OCI-LY7 (cell line): ENCODE measurements around the gene LRRFIP1. TPM values are rescaled to one million over a fixed set of nuclear protein-coding genes. Genes with fewer than 3 reads are reported as not detected.

Experiments
- BruUV-seq: library from RNA; stranded (reverse); fragments of 400-500 nt; replicated peaks from 2 replicates; lab custom pipeline; 2021; lab: Mats Ljungman, UMichigan
- CTCF ChIA-PET: fragments of 300-600 bp; sonication (Branson Sonifier 250); formaldehyde crosslinking; loops from one replicate; lab custom pipeline; 2022; ENCODE audit warnings: antibody characterized with exemption; ENCODE audit not compliant: unreplicated experiment; lab: Charles Lee
- POLR2A ChIA-PET: fragments of 300-600 bp; sonication (Branson Sonifier 250); formaldehyde crosslinking; loops from one replicate; lab custom pipeline; 2022; ENCODE audit warnings: antibody characterized with exemption; lab: Charles Lee
- DNase-seq: peaks from one replicate; pipeline ENCODE4 v3.0.0-alpha.2; 2015; ENCODE audit warnings: low spot score
- H2AFZ ChIP-seq: fragments of 200-600 bp; sonication (generic), shearing (Covaris generic); 2 replicates; pipeline ENCODE4 v1.6.1; 2014; ENCODE audit warnings: mild to moderate bottlenecking, antibody characterized with exemption, low read length, moderate library complexity
- H3K27ac ChIP-seq: fragments of 200-600 bp; sonication (generic); 2 replicates; pipeline ENCODE4 v1.5.1; 2014; ENCODE audit warnings: mixed run types, low read depth, mild to moderate bottlenecking, moderate library complexity, low read length, inconsistent platforms; ENCODE audit not compliant: poor library complexity, severe bottlenecking
- H3K36me3 ChIP-seq: fragments of 200-600 bp; sonication (generic); 2 replicates; pipeline ENCODE4 v1.6.1; 2014; ENCODE audit warnings: mild to moderate bottlenecking, antibody characterized with exemption, low read length, moderate library complexity, mixed read lengths; ENCODE audit not compliant: insufficient read depth
- H3K4me1 ChIP-seq: fragments of 200-600 bp; sonication (generic); 2 replicates; pipeline ENCODE4 v1.5.1; 2014; ENCODE audit warnings: mild to moderate bottlenecking, low read length; ENCODE audit not compliant: insufficient read depth, poor library complexity, severe bottlenecking
- H3K4me2 ChIP-seq: fragments of 200-600 bp; sonication (generic); 2 replicates; pipeline ENCODE4 v1.6.1; 2014; ENCODE audit warnings: mild to moderate bottlenecking, low read length
- H3K4me3 ChIP-seq: fragments of 200-600 bp; sonication (generic); 2 replicates; pipeline ENCODE4 v1.5.1; 2014; ENCODE audit warnings: mild to moderate bottlenecking, low read depth, low read length; ENCODE audit not compliant: poor library complexity, severe bottlenecking
- H3K79me2 ChIP-seq: fragments of 200-600 bp; sonication (generic); 2 replicates; pipeline ENCODE4 v1.6.1; 2016; ENCODE audit warnings: low read depth, mild to moderate bottlenecking, low read length, moderate library complexity, mixed read lengths; ENCODE audit not compliant: insufficient read depth
- H3K9me2 ChIP-seq: fragments of 200-600 bp; sonication (generic); 2 replicates; pipeline ENCODE4 v1.6.1; 2016; ENCODE audit warnings: mild to moderate bottlenecking, low read length, mixed read lengths; ENCODE audit not compliant: insufficient read depth
- H3K9me3 ChIP-seq: fragments of 200-600 bp; sonication (generic); 2 replicates; pipeline ENCODE4 v1.6.1; 2014; ENCODE audit warnings: mild to moderate bottlenecking, mixed run types, low read length, mixed read lengths
- H4K20me1 ChIP-seq: fragments of 200-600 bp; sonication (generic); 2 replicates; pipeline ENCODE4 v1.6.1; 2014; ENCODE audit warnings: mild to moderate bottlenecking, antibody characterized with exemption, low read length, moderate library complexity, mixed read lengths; ENCODE audit not compliant: insufficient read depth
- EZH2phosphoT487 ChIP-seq: fragments of 200-600 bp; sonication (generic); IDR thresholded peaks from 2 replicates; pipeline ENCODE4 v1.6.1; 2018; ENCODE audit warnings: low read depth, borderline replicate concordance, mild to moderate bottlenecking, mixed run types, antibody characterized with exemption, low read length, moderate library complexity, mixed read lengths
- intact Hi-C: fragments of 100-400 bp; cut with micrococcal nuclease; formaldehyde crosslinking; loops from one replicate; pipeline ENCODE4 v1.10.0; 2022; ENCODE audit not compliant: unreplicated experiment
- total RNA-seq, 2 experiments: library from RNA; depleted of rRNA in 1 of 2; stranded (reverse); fragments of >200 nt in 1 of 2; shearing (Covaris generic) in 1 of 2; gene quantifications; 2 replicates each; pipeline ENCODE4 v1.2.3, GENCODE V29; 2014 to 2022
- TF ChIP-seq, protein P1 (sequence below): fragments of 200-600 bp; sonication (generic); conservative IDR thresholded peaks from 2 replicates; pipeline ENCODE4 v1.5.1; 2014; ENCODE audit warnings: mild to moderate bottlenecking, antibody characterized with exemption, low read length, moderate library complexity, mixed read lengths

LRRFIP1 gene
- total RNA-seq, 2 experiments from 2014 or later, result 95.7 to 216 TPM

DNA sequence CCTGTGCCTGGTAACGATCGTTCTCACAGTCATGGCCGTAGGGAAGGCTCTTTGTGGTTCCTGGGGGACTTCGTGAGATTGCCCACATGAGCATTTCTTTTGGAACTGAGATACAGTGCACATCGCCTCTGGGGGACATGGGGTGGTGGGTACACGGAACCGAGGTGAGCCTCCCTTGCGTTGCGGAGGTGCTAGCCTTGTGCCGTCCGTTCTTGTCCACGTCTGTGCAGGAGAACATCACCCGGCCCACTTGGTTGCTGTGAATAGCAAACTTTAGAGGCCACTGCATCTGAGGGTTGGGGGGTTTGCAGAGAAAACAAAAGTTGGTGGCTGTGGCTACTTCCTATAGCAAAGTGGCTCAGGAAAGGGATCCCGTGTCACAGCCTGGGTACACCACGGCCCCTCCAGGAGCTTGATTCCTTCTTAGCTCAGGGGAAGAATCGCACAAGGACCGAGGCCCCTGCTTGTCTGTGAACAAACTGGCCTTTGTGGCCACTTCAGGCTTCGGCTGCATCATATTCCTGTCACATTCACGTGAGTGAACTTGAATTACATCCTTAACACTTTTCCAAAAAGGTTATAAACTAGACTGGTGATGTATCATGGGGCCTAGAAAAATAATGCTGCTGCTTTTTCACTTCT, 72.6 kb downstream of the LRRFIP1 start:
- DNase-seq, result no peak
- no peak for TF ChIP-seq EZH2phosphoT487
- TF ChIP-seq, protein P1, sequence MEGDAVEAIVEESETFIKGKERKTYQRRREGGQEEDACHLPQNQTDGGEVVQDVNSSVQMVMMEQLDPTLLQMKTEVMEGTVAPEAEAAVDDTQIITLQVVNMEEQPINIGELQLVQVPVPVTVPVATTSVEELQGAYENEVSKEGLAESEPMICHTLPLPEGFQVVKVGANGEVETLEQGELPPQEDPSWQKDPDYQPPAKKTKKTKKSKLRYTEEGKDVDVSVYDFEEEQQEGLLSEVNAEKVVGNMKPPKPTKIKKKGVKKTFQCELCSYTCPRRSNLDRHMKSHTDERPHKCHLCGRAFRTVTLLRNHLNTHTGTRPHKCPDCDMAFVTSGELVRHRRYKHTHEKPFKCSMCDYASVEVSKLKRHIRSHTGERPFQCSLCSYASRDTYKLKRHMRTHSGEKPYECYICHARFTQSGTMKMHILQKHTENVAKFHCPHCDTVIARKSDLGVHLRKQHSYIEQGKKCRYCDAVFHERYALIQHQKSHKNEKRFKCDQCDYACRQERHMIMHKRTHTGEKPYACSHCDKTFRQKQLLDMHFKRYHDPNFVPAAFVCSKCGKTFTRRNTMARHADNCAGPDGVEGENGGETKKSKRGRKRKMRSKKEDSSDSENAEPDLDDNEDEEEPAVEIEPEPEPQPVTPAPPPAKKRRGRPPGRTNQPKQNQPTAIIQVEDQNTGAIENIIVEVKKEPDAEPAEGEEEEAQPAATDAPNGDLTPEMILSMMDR, result no peak
- H3K9me3 ChIP-seq, result no peaks in the 10 kb centered on the region
- peaks cover 25% of the 10 kb centered on the region; the same call in 1 of the 2 replicates for H3K36me3 ChIP-seq
- peaks cover 87% of the 10 kb centered on the region for H3K4me1 ChIP-seq
- H3K4me3 ChIP-seq, result peak overlapping the region; percentile 34
- H2AFZ ChIP-seq, result no peak overlapping the region
- H3K79me2 ChIP-seq, result peaks cover 98% of the 10 kb centered on the region
- peak overlapping the region; percentile 43 for H3K27ac ChIP-seq
- ChIA-PET CTCF (interaction anchor here (1.4 to 1.6 kb wide), 2 partner anchors 26 to 30 kb away, joined by 3 read pairs; no protein-coding TSS in a partner anchor), POLR2A (interaction anchor here (0.6 to 2.5 kb wide), 5 partner anchors 22 to 503 kb away, joined by 3 to 11 read pairs (median 4); no protein-coding TSS in a partner anchor)
- peak overlapping the region; percentile 68 for H3K4me2 ChIP-seq
- H4K20me1 ChIP-seq, result peaks cover 10% of the 10 kb centered on the region
- BruUV-seq, result no TSS peak
- H3K9me2 ChIP-seq, result no peaks in the 10 kb centered on the region
- intact Hi-C loops, result loop anchor here (5.0 kb wide), 1 partner anchor 543 kb away; no protein-coding TSS in a partner anchor

DNA sequence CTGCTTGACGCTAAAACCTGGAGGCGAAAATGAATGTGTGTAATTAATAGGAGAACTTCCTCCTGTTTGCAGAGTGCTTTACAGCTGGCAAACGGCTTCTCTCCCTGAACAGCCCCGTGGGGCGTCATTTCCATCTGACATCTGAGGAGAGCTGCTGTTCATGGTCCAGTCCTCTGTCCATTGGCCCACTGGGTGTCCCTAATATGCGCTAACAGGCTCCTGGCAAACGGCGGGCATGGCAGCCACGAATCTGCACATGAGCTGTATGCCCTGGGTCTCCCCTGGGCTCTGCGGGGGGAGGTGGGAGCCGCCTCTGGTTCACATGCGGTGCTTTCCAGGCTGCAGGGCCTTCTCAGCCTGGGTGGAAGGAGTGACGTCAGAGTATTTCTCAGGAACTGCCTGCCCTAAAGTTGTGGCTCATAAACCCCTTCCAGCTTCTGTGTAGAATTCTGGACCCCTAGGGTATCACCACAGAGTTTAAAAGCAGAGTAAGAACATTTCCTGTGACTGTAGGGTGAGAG, 73.2 kb downstream of the LRRFIP1 start:
- Histone ChIP-seq H3K36me3 (peaks cover 30% of the 10 kb centered on the region; the same call in 1 of the 2 replicates), H3K79me2 (peaks cover 98% of the 10 kb centered on the region), H3K27ac (peak overlapping the region; percentile 43), H3K9me2 (no peaks in the 10 kb centered on the region), H3K9me3 (no peaks in the 10 kb centered on the region), H4K20me1 (peaks cover 10% of the 10 kb centered on the region), H3K4me2 (peak overlapping the region; percentile 68), H3K4me1 (peaks cover 83% of the 10 kb centered on the region), H3K4me3 (peak overlapping the region; percentile 34), H2AFZ (no peak overlapping the region)
- TF ChIP-seq, protein P1, result no peak
- TF ChIP-seq EZH2phosphoT487, result no peak
- intact Hi-C loops, result no loop called here
- ChIA-PET CTCF (interaction anchor here (0.6 to 1.6 kb wide), 4 partner anchors 27 to 76 kb away, joined by 3 read pairs; no protein-coding TSS in a partner anchor), POLR2A (interaction anchor here (0.9 to 2.5 kb wide), 5 partner anchors 23 to 63 kb away, joined by 3 to 11 read pairs (median 4); no protein-coding TSS in a partner anchor)
- BruUV-seq, result no TSS peak
- peak; percentile 29 for DNase-seq
